Duodenal mucosa (tissue), 2 donors: ENCODE results near the gene ADARB2.

ENCODE experiments used
- H3K27ac ChIP-seq: one replicate; pipeline ENCODE4 v1.7.0; 2013; ENCODE audit warnings: low read depth, low read length
- H3K27me3 ChIP-seq, 2 donors: one replicate each; pipeline ENCODE4 v1.7.0; 2013; ENCODE audit warnings: low read length in 2 of 2, control low read depth in 1 of 2; ENCODE audit not compliant: insufficient read depth in 2 of 2, control insufficient read depth in 1 of 2
- H3K36me3 ChIP-seq, 2 donors: one replicate each; pipeline ENCODE4 v1.7.0; 2013; ENCODE audit warnings: low read length in 2 of 2, control low read depth in 1 of 2; ENCODE audit not compliant: insufficient read depth in 2 of 2, control insufficient read depth in 1 of 2
- H3K4me1 ChIP-seq, 2 donors: one replicate each; pipeline ENCODE4 v1.7.0; 2013; ENCODE audit warnings: low read length in 2 of 2, control low read depth in 1 of 2; ENCODE audit not compliant: insufficient read depth in 2 of 2, control insufficient read depth in 1 of 2
- H3K4me3 ChIP-seq, 2 donors: one replicate each; pipeline ENCODE4 v1.7.0; 2013; ENCODE audit warnings: low read length in 2 of 2, low read depth in 1 of 2
- H3K9ac ChIP-seq, 2 donors: one replicate each; pipeline ENCODE4 v1.7.0; 2013; ENCODE audit warnings: low read length in 2 of 2, low read depth in 1 of 2
- H3K9me3 ChIP-seq, 2 donors: one replicate each; pipeline ENCODE4 v1.7.0; 2013; ENCODE audit warnings: low read length in 2 of 2, control low read depth in 1 of 2; ENCODE audit not compliant: control insufficient read depth in 1 of 2

ADARB2 gene

DNA sequence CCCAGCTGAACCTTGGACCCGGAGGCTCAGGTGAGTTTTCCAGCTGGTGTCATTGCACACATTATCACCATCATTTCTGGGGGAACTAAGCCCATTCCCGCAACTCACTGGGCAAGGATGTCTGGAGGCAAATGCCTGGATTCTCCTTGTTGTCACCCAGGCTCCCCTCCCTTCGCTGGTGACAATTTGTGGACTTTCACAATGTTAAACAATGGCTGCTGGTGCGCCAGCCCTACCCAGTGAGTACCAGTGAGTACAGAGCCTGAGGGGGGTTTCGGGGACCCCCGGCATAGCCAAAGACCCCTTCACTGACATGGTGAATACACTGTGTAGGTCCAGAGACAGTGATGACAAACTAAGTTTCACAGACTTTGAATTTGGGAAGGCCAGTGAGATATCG is 189.2 kb downstream of the ADARB2 start:
- Histone ChIP-seq H3K4me3 (no peak overlapping the region), H3K27ac (no peak overlapping the region), H3K4me1 (no peaks in the 10 kb centered on the region), H3K27me3 (no peaks in the 10 kb centered on the region), H3K9me3 (no peaks in the 10 kb centered on the region), H3K9ac (no peak overlapping the region), H3K36me3 (no peaks in the 10 kb centered on the region)

DNA sequence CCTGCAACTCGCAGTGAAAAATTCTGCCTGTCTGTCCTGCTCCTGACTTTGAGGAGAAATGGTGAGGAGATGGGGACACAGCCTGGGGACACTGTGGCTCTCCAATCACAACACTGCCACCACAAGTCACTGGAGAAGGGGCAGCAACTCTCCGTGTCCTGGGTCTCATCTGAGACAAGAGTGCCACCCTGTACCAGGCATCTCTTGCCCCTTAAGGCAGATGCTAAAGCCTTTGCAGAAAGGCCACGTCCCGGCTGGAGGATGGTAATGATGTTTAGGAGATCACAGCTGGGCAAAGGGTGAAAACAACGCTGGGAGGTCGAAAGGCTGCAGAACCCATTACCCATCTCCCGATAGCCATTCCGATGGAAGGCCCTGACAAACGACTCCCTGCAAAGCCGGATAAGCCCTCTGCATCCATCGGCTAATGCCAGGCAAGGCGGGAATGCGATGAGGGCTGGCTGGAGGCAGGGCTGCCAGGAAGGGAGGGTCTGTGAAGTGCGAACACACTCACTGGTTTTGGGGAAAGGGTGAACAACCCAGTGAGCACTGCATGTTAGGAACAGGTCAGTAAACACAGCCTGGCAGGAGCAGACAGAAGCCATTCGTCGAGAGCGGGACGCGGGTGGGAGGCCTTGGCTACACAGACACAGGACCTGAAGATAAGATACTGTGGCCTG is 190.8 kb downstream of the ADARB2 start:
- Histone ChIP-seq H3K9ac (no peak overlapping the region), H3K4me3 (no peak overlapping the region), H3K4me1 (no peaks in the 10 kb centered on the region), H3K27ac (no peak overlapping the region), H3K36me3 (no peaks in the 10 kb centered on the region), H3K9me3 (no peaks in the 10 kb centered on the region), H3K27me3 (no peaks in the 10 kb centered on the region)

DNA sequence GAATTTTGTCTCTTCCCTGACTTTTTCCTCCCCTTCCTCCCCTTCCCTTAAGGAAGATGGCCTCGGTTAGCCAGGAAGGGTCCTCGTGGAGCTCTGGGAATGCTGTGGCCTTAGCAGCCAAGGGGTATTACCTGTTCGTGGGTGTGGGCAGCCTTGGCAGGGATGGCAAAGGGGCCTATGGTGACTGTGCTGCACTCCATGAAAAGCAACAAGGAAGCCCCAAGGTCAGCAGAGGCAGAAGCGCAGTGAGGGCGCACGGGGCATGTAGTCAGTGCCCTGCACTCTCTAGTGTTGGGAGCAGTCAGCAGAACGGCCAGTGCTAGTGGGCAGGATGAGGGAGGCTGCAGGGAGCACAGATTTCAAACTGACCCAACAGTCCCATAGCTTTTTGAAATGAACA is 191.8 kb downstream of the ADARB2 start:
- H3K9ac ChIP-seq: no peak overlapping the region
- no peak overlapping the region for H3K4me3 ChIP-seq
- no peaks in the 10 kb centered on the region for H3K36me3 ChIP-seq
- H3K9me3 ChIP-seq: no peaks in the 10 kb centered on the region
- no peak overlapping the region for H3K27ac ChIP-seq
- H3K4me1 ChIP-seq: no peaks in the 10 kb centered on the region
- no peaks in the 10 kb centered on the region for H3K27me3 ChIP-seq

DNA sequence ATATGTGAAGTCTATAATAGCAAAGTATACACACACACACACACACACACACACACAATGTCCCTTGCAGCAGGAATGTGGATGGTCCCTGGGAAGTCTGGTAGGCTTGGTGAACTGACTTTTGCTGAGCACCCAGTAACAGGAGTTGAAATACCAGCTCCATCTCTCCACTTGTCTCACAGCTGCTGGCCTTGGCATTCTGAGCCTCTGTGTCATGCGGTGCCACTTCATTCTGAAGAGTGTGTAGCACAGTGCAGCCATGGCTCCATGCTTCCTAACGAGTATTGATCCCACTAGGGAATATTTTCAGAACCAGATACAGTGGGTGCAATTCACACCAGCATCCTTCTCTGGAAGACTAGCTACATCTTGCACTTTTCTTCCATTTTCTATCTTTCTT is 192.4 kb downstream of the ADARB2 start:
- no peaks in the 10 kb centered on the region for H3K27me3 ChIP-seq
- no peaks in the 10 kb centered on the region for H3K9me3 ChIP-seq
- H3K27ac ChIP-seq: no peak overlapping the region
- no peaks in the 10 kb centered on the region for H3K4me1 ChIP-seq
- H3K4me3 ChIP-seq: no peak overlapping the region
- no peaks in the 10 kb centered on the region for H3K36me3 ChIP-seq
- no peak overlapping the region for H3K9ac ChIP-seq

DNA sequence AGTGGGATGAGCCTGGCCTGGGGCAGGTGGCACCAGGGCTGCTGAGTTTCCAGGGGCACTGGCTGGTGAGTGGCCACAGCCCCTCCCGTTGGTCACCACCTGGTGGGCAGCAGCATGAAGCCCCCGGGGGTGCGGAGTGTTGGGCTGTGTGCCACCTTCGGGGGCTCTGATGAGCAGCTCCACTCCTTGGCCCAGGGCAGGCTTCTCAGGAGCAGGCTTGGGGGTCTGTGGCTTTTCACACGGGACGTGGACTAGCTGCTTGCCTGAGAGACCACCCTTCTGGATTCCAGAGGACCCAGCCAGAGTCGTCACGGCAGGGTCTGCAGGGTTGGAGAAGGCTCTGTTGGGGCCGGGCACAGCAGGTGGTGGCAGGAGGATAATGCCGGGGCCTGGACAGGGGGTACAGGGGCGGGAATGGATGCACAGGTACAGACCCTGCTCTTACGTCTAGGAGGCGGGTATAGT is 193.1 kb downstream of the ADARB2 start:
- Histone ChIP-seq H3K9me3 (no peaks in the 10 kb centered on the region), H3K9ac (no peak overlapping the region), H3K27ac (no peak overlapping the region), H3K27me3 (no peaks in the 10 kb centered on the region), H3K36me3 (no peaks in the 10 kb centered on the region), H3K4me1 (no peaks in the 10 kb centered on the region), H3K4me3 (no peak overlapping the region)

DNA sequence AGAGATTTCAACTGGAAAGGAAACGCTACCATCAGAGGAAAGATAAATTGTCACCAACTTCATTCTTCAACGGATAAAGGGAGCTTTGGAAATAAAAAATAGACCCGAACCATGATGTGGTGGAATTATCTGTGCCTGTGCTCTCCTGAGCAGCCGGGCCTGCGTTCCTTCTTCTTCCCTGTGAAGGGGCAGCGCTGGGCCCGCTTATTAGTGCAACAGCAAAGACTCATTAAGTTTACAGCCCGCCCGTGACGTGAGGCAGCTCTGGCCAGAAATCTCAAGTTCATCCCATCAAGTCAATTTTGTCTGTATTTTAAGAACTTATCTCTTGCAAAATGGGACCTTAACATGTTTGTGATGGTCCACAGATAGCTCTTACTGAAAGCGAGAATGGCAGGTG is 193.7 kb downstream of the ADARB2 start:
- Histone ChIP-seq H3K4me1 (no peaks in the 10 kb centered on the region), H3K27me3 (no peaks in the 10 kb centered on the region), H3K9ac (no peak overlapping the region), H3K4me3 (no peak overlapping the region), H3K9me3 (no peaks in the 10 kb centered on the region), H3K27ac (no peak overlapping the region), H3K36me3 (no peaks in the 10 kb centered on the region)

DNA sequence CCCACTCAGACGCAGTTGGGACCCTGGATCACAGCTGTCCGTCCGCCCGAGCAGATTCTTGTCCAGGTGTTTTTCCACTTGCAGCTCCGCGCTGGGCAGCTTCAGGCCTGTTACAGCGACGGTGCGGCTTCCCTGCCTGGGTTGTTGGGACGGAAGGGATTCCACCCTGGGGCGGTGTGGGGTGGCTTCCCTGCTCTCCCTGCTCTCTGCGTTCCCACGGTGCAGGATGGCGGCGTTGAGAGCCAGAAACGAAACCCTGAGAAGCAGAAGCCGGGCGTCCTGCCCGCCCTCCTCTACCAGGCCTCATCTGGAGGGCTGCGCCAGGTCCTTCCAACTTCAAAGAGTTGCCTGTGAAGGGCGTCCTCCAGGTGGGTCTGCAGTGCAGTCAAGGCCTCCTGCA is 194.4 kb downstream of the ADARB2 start:
- Histone ChIP-seq H3K4me1 (no peaks in the 10 kb centered on the region), H3K36me3 (no peaks in the 10 kb centered on the region), H3K9me3 (no peaks in the 10 kb centered on the region)

DNA sequence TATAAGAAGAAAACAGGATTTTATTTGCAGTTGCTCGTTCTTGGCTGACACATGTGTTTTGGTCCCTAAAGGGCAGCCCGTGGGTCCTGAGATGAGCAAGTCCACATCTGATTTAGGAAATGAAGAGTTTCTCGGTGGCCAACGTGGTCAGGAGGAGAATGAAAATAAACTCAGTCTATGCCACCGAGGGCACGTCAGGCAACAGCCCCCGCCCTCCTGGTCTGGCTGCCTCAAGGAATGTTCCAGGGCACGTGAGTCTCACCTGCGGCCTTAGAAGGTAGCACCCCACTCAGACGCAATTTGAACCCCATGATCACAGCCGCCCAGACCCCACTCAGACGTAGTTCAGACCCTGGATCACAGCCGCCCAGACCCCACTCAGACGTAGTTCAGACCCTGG is 197.2 kb downstream of the ADARB2 start:
- no peaks in the 10 kb centered on the region for H3K36me3 ChIP-seq
- no peaks in the 10 kb centered on the region for H3K4me1 ChIP-seq
- no peak overlapping the region for H3K4me3 ChIP-seq
- no peaks in the 10 kb centered on the region for H3K9me3 ChIP-seq
- no peak overlapping the region for H3K27ac ChIP-seq
- H3K27me3 ChIP-seq: no peaks in the 10 kb centered on the region
- H3K9ac ChIP-seq: no peak overlapping the region

More for the DNA sequence above, 194.4 kb downstream of the ADARB2 start:
- no peak overlapping the region for H3K9ac ChIP-seq
- H3K4me3 ChIP-seq: no peak overlapping the region
- no peaks in the 10 kb centered on the region for H3K27me3 ChIP-seq
- H3K27ac ChIP-seq: no peak overlapping the region

DNA sequence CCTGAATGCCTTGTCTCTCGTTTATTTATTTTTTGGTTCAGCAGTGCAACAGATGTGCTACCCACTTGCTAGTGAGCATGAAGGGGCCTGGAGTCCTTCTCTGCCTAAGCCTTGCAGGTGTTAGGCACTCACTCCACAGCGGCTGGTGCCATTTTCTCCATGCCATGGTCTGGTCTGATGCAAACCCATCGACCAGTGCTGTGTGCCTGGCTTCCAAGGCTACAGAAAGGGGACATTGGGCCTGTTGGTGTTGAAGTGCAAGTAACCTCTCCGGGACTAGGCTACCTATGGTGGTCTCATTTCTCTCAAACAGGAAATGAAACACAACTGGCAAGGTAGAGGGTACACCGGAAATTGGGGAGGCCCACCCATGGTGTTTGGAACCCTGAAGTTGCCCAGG is 198.1 kb downstream of the ADARB2 start:
- no peaks in the 10 kb centered on the region for H3K27me3 ChIP-seq
- H3K9ac ChIP-seq: no peak overlapping the region
- no peaks in the 10 kb centered on the region for H3K9me3 ChIP-seq
- no peaks in the 10 kb centered on the region for H3K36me3 ChIP-seq
- no peak overlapping the region for H3K27ac ChIP-seq
- no peak overlapping the region for H3K4me3 ChIP-seq
- no peaks in the 10 kb centered on the region for H3K4me1 ChIP-seq

DNA sequence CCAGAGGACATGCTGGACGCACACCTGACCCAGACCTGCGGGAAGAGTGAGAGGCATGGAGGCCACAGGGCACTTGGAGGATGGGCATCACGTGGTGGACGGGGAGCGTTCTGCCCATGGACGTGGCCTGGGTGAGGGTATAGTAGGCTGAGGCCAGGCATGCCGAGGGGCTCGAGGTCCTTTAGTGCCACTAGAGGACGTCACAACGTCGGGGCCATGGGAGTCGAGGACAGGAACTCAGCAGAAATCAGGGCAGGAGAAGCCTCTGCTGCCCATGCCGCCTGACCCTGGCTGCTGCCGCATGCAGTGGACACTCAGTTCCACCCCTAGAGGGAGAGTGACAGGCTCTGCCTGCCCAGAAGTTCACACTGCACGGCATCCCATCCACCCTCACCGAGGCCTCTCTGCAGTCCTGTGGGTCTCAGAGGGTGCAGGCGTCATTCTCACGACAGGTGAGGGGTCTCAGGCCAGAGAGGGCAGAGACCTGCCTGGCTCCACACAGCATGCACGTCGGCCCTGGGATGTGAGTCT is 198.7 kb downstream of the ADARB2 start:
- no peaks in the 10 kb centered on the region for H3K27me3 ChIP-seq
- no peaks in the 10 kb centered on the region for H3K9me3 ChIP-seq
- no peaks in the 10 kb centered on the region for H3K4me1 ChIP-seq
- no peak overlapping the region for H3K9ac ChIP-seq
- no peak overlapping the region for H3K27ac ChIP-seq
- no peaks in the 10 kb centered on the region for H3K36me3 ChIP-seq
- H3K4me3 ChIP-seq: no peak overlapping the region
